Loucy (cell line): Measurements from ENCODE around the gene MESD.

ENCODE experiments used
- H2AFZ ChIP-seq: fragments of 200-600 bp; sonication (generic); 2 replicates; pipeline ENCODE4 v1.6.0; 2016; ENCODE audit warnings: antibody characterized with exemption, mild to moderate bottlenecking, low read length, moderate library complexity
- H3F3A ChIP-seq: fragments of 200-600 bp; 2 replicates; pipeline ENCODE4 v1.6.0; 2016; ENCODE audit warnings: antibody characterized with exemption, low read depth, mild to moderate bottlenecking
- H3K27me3 ChIP-seq: fragments of 200-600 bp; sonication (generic); 2 replicates; pipeline ENCODE4 v1.6.1; 2014; ENCODE audit warnings: low read length, mild to moderate bottlenecking; ENCODE audit not compliant: insufficient read depth, poor library complexity, severe bottlenecking
- H3K36me3 ChIP-seq: fragments of 200-600 bp; sonication (generic); 2 replicates; pipeline ENCODE4 v1.6.1; 2016; ENCODE audit warnings: low read length; ENCODE audit not compliant: insufficient read depth
- H3K4me1 ChIP-seq: fragments of 200-600 bp; sonication (generic); 2 replicates; pipeline ENCODE4 v1.5.1; 2014; ENCODE audit warnings: low read length, mild to moderate bottlenecking; ENCODE audit not compliant: insufficient read depth, poor library complexity, severe bottlenecking
- H3K4me2 ChIP-seq: fragments of 200-600 bp; sonication (generic); 2 replicates; pipeline ENCODE4 v1.6.0; 2014; ENCODE audit warnings: antibody characterized with exemption, low read length, low read depth, mild to moderate bottlenecking; ENCODE audit not compliant: poor library complexity, severe bottlenecking
- H3K4me3 ChIP-seq: fragments of 200-600 bp; sonication (generic); 2 replicates; pipeline ENCODE4 v1.5.1; 2014; ENCODE audit warnings: low read length, mild to moderate bottlenecking, mixed read lengths; ENCODE audit not compliant: poor library complexity, severe bottlenecking
- H3K79me2 ChIP-seq: fragments of 200-600 bp; sonication (generic); 2 replicates; pipeline ENCODE4 v1.6.1; 2014; ENCODE audit warnings: low read length; ENCODE audit not compliant: insufficient read depth
- H3K9ac ChIP-seq: fragments of 200-600 bp; sonication (generic); 2 replicates; pipeline ENCODE4 v1.6.0; 2014; ENCODE audit warnings: mild to moderate bottlenecking, low read depth, low read length, moderate library complexity; ENCODE audit not compliant: poor library complexity, severe bottlenecking
- H3K9me2 ChIP-seq: fragments of 200-600 bp; sonication (generic); replicated peaks from 2 replicates; pipeline ENCODE4 v1.6.1; 2016; ENCODE audit warnings: low read depth, low read length, mixed read lengths
- H3K9me3 ChIP-seq: fragments of 200-600 bp; sonication (generic); 2 replicates; pipeline ENCODE4 v1.6.1; 2014; ENCODE audit warnings: mild to moderate bottlenecking, antibody characterized with exemption, low read length, low read depth; ENCODE audit not compliant: insufficient read depth
- H4K20me1 ChIP-seq: fragments of 200-600 bp; sonication (generic); 2 replicates; pipeline ENCODE4 v1.6.0; 2014; ENCODE audit warnings: antibody characterized with exemption, low read length, mild to moderate bottlenecking; ENCODE audit not compliant: insufficient read depth, poor library complexity, severe bottlenecking
- EZH2phosphoT487 ChIP-seq: fragments of 200-600 bp; IDR thresholded peaks from 2 replicates; pipeline ENCODE4 v1.6.1; 2018; ENCODE audit warnings: antibody characterized with exemption, mild to moderate bottlenecking, moderate library complexity, borderline replicate concordance
- TF ChIP-seq, protein P1 (sequence below): fragments of 200-600 bp; sonication (generic); conservative IDR thresholded peaks from 2 replicates; pipeline ENCODE4 v1.5.1; 2014; ENCODE audit warnings: mild to moderate bottlenecking, antibody characterized with exemption, low read length

The MESD gene

DNA sequence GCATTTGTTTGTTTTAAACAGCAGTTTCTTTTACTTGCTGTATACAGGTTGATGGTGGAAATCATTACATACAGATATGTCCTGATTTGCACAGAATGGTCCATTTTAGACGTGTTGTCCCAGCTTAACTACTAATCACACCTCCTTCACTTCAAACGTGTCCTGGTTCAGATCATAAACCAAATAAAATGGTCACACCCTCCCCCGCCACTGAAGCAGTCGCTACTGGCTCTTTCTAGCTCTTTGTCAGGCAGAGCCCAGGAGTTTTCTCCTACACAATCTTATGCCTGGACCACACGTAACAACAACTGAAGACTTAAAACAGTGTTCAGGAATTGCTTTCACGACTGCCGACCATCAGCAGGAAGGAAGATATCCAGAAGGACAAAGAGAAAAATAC is 73.6 kb downstream of the MESD start:
- no peaks in the 10 kb centered on the region for H3K36me3 ChIP-seq
- H4K20me1 ChIP-seq = no peaks in the 10 kb centered on the region
- peaks cover 5% of the 10 kb centered on the region for H3K4me1 ChIP-seq
- no peak overlapping the region for H2AFZ ChIP-seq
- TF ChIP-seq EZH2phosphoT487 = no peak
- TF ChIP-seq, protein P1, sequence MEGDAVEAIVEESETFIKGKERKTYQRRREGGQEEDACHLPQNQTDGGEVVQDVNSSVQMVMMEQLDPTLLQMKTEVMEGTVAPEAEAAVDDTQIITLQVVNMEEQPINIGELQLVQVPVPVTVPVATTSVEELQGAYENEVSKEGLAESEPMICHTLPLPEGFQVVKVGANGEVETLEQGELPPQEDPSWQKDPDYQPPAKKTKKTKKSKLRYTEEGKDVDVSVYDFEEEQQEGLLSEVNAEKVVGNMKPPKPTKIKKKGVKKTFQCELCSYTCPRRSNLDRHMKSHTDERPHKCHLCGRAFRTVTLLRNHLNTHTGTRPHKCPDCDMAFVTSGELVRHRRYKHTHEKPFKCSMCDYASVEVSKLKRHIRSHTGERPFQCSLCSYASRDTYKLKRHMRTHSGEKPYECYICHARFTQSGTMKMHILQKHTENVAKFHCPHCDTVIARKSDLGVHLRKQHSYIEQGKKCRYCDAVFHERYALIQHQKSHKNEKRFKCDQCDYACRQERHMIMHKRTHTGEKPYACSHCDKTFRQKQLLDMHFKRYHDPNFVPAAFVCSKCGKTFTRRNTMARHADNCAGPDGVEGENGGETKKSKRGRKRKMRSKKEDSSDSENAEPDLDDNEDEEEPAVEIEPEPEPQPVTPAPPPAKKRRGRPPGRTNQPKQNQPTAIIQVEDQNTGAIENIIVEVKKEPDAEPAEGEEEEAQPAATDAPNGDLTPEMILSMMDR = no peak
- no peaks in the 10 kb centered on the region for H3K9me2 ChIP-seq
- H3K4me2 ChIP-seq = no peak overlapping the region
- H3K27me3 ChIP-seq = no peaks in the 10 kb centered on the region
- H3K9ac ChIP-seq = no peak overlapping the region
- no peaks in the 10 kb centered on the region for H3K9me3 ChIP-seq
- H3K4me3 ChIP-seq = no peak overlapping the region
- no peaks in the 10 kb centered on the region for H3F3A ChIP-seq
- H3K79me2 ChIP-seq = no peaks in the 10 kb centered on the region

DNA sequence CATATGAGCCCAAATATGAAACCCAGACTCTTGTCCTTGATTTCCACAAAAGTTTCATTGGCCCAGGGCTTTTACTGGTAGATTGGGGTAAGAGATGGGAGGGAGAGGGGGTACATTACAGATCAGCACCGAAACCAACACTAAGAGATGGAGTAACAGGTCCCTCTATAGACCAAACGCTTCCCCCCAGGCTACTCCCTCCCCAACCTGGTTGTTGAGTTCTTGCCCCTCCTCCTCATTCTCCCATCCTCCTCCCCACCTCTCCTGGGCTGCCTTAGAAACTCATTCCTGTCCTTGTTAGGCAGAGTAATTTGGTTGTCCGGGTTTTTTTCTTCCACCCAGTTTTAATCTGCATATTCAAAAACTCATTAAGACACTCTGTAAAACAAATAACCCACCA is 74.1 kb downstream of the MESD start:
- Histone ChIP-seq H3K9me3 (no peaks in the 10 kb centered on the region), H3K4me3 (no peak overlapping the region), H3K4me2 (no peak overlapping the region), H3K9ac (no peak overlapping the region), H3K9me2 (no peaks in the 10 kb centered on the region), H3K4me1 (peaks cover 3% of the 10 kb centered on the region), H3K27me3 (no peaks in the 10 kb centered on the region), H3F3A (no peaks in the 10 kb centered on the region), H2AFZ (no peak overlapping the region), H3K36me3 (no peaks in the 10 kb centered on the region), H3K79me2 (no peaks in the 10 kb centered on the region), H4K20me1 (no peaks in the 10 kb centered on the region)
- TF ChIP-seq, protein P1 = no peak
- no peak for TF ChIP-seq EZH2phosphoT487

DNA sequence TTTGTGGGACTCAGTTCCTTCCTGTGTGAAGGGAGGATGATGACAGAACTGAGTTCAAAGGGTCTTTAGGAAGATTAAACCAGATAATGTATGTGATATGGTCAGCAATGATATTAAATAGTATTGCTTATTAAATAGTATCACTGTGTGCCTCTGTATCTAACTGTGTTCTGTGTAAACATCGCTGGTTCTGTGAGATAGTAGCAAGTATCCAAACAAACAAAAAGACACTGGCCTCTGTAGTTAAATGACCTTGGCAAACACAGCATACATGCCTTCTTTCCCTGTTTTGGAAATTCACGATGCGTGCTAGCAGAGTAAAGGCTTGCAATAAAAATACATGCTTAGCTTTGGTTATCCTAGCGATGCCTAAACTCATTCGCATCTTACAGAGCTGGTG is 76.1 kb downstream of the MESD start:
- H3K79me2 ChIP-seq = no peaks in the 10 kb centered on the region
- no peak overlapping the region for H3K4me3 ChIP-seq
- H3K27me3 ChIP-seq = no peaks in the 10 kb centered on the region
- H3K9me2 ChIP-seq = no peaks in the 10 kb centered on the region
- no peaks in the 10 kb centered on the region for H3K9me3 ChIP-seq
- no peaks in the 10 kb centered on the region for H3K4me1 ChIP-seq
- no peak overlapping the region for H3K4me2 ChIP-seq
- no peak overlapping the region for H3K9ac ChIP-seq
- H3F3A ChIP-seq = no peaks in the 10 kb centered on the region
- no peaks in the 10 kb centered on the region for H3K36me3 ChIP-seq
- no peaks in the 10 kb centered on the region for H4K20me1 ChIP-seq
- H2AFZ ChIP-seq = no peak overlapping the region
- TF ChIP-seq, protein P1 = no peak
- no peak for TF ChIP-seq EZH2phosphoT487
